ENCODE results near the gene FAM162A.

DNA sequence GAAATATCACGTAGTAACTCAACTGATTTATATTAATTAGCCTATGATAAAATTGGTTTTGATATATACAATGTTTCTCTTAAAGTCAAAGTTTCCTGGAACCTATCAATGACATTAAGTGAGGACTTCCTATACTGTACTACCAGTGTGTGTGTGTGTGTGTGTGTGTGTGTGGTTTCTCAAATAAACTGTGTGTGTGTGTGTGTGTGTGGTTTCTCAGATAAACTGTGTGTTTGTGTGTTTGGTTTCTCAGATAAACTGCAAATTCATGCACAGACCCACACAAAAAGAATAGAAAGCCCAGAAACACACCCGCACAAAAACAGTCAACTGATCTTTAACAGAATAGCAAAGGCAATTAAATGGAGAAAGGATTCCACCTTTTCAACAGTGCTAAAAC lies 46.4 kb downstream of the FAM162A start:
- TF ChIP-seq, protein P1, sequence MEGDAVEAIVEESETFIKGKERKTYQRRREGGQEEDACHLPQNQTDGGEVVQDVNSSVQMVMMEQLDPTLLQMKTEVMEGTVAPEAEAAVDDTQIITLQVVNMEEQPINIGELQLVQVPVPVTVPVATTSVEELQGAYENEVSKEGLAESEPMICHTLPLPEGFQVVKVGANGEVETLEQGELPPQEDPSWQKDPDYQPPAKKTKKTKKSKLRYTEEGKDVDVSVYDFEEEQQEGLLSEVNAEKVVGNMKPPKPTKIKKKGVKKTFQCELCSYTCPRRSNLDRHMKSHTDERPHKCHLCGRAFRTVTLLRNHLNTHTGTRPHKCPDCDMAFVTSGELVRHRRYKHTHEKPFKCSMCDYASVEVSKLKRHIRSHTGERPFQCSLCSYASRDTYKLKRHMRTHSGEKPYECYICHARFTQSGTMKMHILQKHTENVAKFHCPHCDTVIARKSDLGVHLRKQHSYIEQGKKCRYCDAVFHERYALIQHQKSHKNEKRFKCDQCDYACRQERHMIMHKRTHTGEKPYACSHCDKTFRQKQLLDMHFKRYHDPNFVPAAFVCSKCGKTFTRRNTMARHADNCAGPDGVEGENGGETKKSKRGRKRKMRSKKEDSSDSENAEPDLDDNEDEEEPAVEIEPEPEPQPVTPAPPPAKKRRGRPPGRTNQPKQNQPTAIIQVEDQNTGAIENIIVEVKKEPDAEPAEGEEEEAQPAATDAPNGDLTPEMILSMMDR (IDR thresholded peaks at IDR 0.05): no peak
- TF ChIP-seq POLR2A (IDR thresholded peaks at IDR 0.05): no peak

Measured in right lobe of liver (tissue), 4 donors.